IMR-90 (cell line): ENCODE results near the gene NYAP1. TPM values are rescaled to one million over a fixed set of nuclear protein-coding genes. Genes with fewer than 3 reads are reported as not detected.

Experiments used
- ATAC-seq: fragments of 200-7000 bp; cut with Tn5 transposase; 2 replicates; pipeline ENCODE4 v1.9.1; 2020; ENCODE audit warnings: low read depth, mild to moderate bottlenecking, moderate library complexity
- BruUV-seq: library from RNA; stranded (reverse); fragments of 400-500 nt; replicated peaks from 2 replicates; lab custom pipeline; 2021; lab: Mats Ljungman, UMichigan
- CTCF ChIA-PET: fragments of 300-600 bp; formaldehyde crosslinking; extraction: SDS; loops from one replicate; lab custom pipeline; 2021; ENCODE audit warnings: antibody characterized with exemption; lab: Yijun Ruan, JAX
- POLR2A ChIA-PET: fragments of 300-600 bp; sonication (Branson Sonifier 250); formaldehyde crosslinking; loops from one replicate; lab custom pipeline; 2022; ENCODE audit warnings: antibody characterized with exemption; ENCODE audit not compliant: unreplicated experiment; lab: Charles Lee
- DNase-seq: peaks from one replicate; pipeline ENCODE4 v3.0.0; 2013
- H2AFZ ChIP-seq: replicated peaks from 2 replicates; pipeline ENCODE3; 2013; ENCODE audit warnings: low read length, mild to moderate bottlenecking; ENCODE audit not compliant: poor library complexity
- H2AK5ac ChIP-seq: 2 replicates; pipeline ENCODE4 v1.6.1; 2013; ENCODE audit warnings: low read depth, low read length, inconsistent platforms
- H2AK9ac ChIP-seq: replicated peaks from 2 replicates; pipeline ENCODE3; 2013; ENCODE audit warnings: mild to moderate bottlenecking, low read depth, low read length, moderate library complexity; ENCODE audit not compliant: poor library complexity
- H2BK120ac ChIP-seq: 2 replicates; pipeline ENCODE4 v1.6.1; 2013; ENCODE audit warnings: low read depth, low read length, inconsistent platforms
- H2BK15ac ChIP-seq: 3 replicates; pipeline ENCODE4 v1.6.1; 2013; ENCODE audit warnings: low read depth, low read length, inconsistent platforms
- H2BK20ac ChIP-seq: 2 replicates; pipeline ENCODE4 v1.6.1; 2013; ENCODE audit warnings: low read depth, mild to moderate bottlenecking, inconsistent platforms, low read length, moderate library complexity
- H2BK5ac ChIP-seq: 2 replicates; pipeline ENCODE4 v1.6.1; 2013; ENCODE audit warnings: mild to moderate bottlenecking, low read depth, low read length, inconsistent platforms; ENCODE audit not compliant: poor library complexity, severe bottlenecking
- H3K14ac ChIP-seq: replicated peaks from 2 replicates; pipeline ENCODE4 v1.6.1; 2013; ENCODE audit warnings: low read depth, low read length, inconsistent platforms
- H3K18ac ChIP-seq: 2 replicates; pipeline ENCODE4 v1.6.1; 2013; ENCODE audit warnings: low read depth, low read length, control low read depth
- H3K23ac ChIP-seq: 2 replicates; pipeline ENCODE4 v1.6.1; 2013; ENCODE audit warnings: low read depth, low read length, inconsistent platforms
- H3K27ac ChIP-seq: 2 replicates; pipeline ENCODE4 v1.5.1; 2013; ENCODE audit warnings: mild to moderate bottlenecking, control low read depth, low read length; ENCODE audit not compliant: insufficient read depth
- H3K27me3 ChIP-seq: 2 replicates; pipeline ENCODE4 v1.6.1; 2013; ENCODE audit warnings: low read length; ENCODE audit not compliant: control insufficient read depth, insufficient read depth
- H3K36me3 ChIP-seq: 2 replicates; pipeline ENCODE4 v1.6.1; 2013; ENCODE audit warnings: low read length, mixed read lengths; ENCODE audit not compliant: control insufficient read depth, insufficient read depth
- H3K4ac ChIP-seq: 2 replicates; pipeline ENCODE4 v1.6.1; 2013; ENCODE audit warnings: low read depth, low read length, inconsistent platforms
- H3K4me1 ChIP-seq: 2 replicates; pipeline ENCODE4 v1.6.1; 2013; ENCODE audit warnings: low read length, mixed read lengths; ENCODE audit not compliant: control insufficient read depth, insufficient read depth
- H3K4me2 ChIP-seq: 2 replicates; pipeline ENCODE4 v1.6.1; 2013; ENCODE audit warnings: low read depth, mild to moderate bottlenecking, control low read depth, low read length, moderate library complexity
- H3K4me3 ChIP-seq: 2 replicates; pipeline ENCODE4 v1.5.1; 2013; ENCODE audit warnings: low read depth, mild to moderate bottlenecking, control low read depth, low read length, moderate library complexity; ENCODE audit not compliant: insufficient read depth
- H3K56ac ChIP-seq: 2 replicates; pipeline ENCODE4 v1.6.1; 2013; ENCODE audit warnings: low read length, inconsistent platforms; ENCODE audit not compliant: insufficient read depth; ENCODE audit errors: extremely low read depth
- H3K79me1 ChIP-seq, 2 experiments: 2 replicates each; pipeline ENCODE4 v1.6.1; 2013; ENCODE audit warnings: low read length in 2 of 2, inconsistent platforms in 1 of 2, low read depth in 1 of 2
- H3K9ac ChIP-seq: 2 replicates; pipeline ENCODE4 v1.6.1; 2013; ENCODE audit warnings: low read depth, low read length, control low read depth
- H3K9me1 ChIP-seq: 2 replicates; pipeline ENCODE4 v1.6.1; 2013; ENCODE audit warnings: low read length, inconsistent platforms; ENCODE audit not compliant: insufficient read depth
- H3K9me3 ChIP-seq: 2 replicates; pipeline ENCODE4 v1.6.1; 2013; ENCODE audit warnings: low read length; ENCODE audit not compliant: control insufficient read depth, insufficient read depth
- H4K20me1 ChIP-seq: 2 replicates; pipeline ENCODE4 v1.6.1; 2013; ENCODE audit warnings: low read length, inconsistent platforms; ENCODE audit not compliant: insufficient read depth
- H4K5ac ChIP-seq: 2 replicates; pipeline ENCODE4 v1.6.1; 2013; ENCODE audit warnings: mild to moderate bottlenecking, low read depth, low read length, control low read depth
- H4K8ac ChIP-seq, 2 experiments: 2 replicates each; pipeline ENCODE4 v1.6.1; 2013; ENCODE audit warnings: low read depth in 2 of 2, low read length in 2 of 2, control low read depth in 1 of 2, inconsistent platforms in 1 of 2
- H4K91ac ChIP-seq: 2 replicates; pipeline ENCODE4 v1.6.1; 2013; ENCODE audit warnings: low read depth, low read length, inconsistent platforms; ENCODE audit not compliant: insufficient read depth
- MAFK ChIP-seq: IDR thresholded peaks from 2 replicates; pipeline ENCODE4 v1.6.1; 2012; ENCODE audit warnings: low read depth, low read length, improper control_type of control experiment
- RFX5 ChIP-seq: IDR thresholded peaks from 2 replicates; pipeline ENCODE4 v1.8.0; 2012; ENCODE audit warnings: low read depth, mild to moderate bottlenecking, low read length, moderate library complexity
- WGBS, 2 experiments: methylation state at CpG; one replicate each; pipeline versions ENCODE4 v1.1.5 to v1.1.7; 2013; ENCODE audit warnings: missing lambda C conversion rate in 2 of 2; ENCODE audit not compliant: insufficient read length in 1 of 2; ENCODE audit errors: extremely low coverage in 2 of 2; 5-methylcytosine and 5-hydroxymethylcytosine counted together
- dilution Hi-C: fragments of 300-500 bp; cut with HindIII; formaldehyde crosslinking; loops from one replicate; pipeline ENCODE4 v1.14.3; 2018; ENCODE audit warnings: low sequenced_read_pairs; ENCODE audit not compliant: unreplicated experiment
- in situ Hi-C: fragments of 300-500 bp; cut with MboI; formaldehyde crosslinking; loops from 3 replicates; pipeline ENCODE4 v1.14.3; 2019; ENCODE audit warnings: low sequenced_read_pairs, inconsistent platforms, mixed read lengths
- intact Hi-C: fragments of 100-400 bp; cut with micrococcal nuclease; formaldehyde crosslinking; loops from 2 replicates; pipeline ENCODE4 v1.10.0; 2022
- polyA plus RNA-seq, 3 experiments: library from polyadenylated mRNA; depleted of rRNA; stranded (reverse); fragments of >200 nt; gene quantifications; 2 replicates each; pipeline ENCODE4 v1.2.3, GENCODE V29; 2012; ENCODE audit warnings: low replicate concordance in 1 of 3
- total RNA-seq: library from RNA; depleted of rRNA; stranded (reverse); fragments of >200 nt; gene quantifications from 2 replicates; pipeline ENCODE4 v1.2.3, GENCODE V29; 2012

NYAP1 gene
- total and polyA plus RNA-seq, 2 of the 4 experiments (the other 2 are of a cell fraction) = 0.18 to 1.3 TPM

DNA sequence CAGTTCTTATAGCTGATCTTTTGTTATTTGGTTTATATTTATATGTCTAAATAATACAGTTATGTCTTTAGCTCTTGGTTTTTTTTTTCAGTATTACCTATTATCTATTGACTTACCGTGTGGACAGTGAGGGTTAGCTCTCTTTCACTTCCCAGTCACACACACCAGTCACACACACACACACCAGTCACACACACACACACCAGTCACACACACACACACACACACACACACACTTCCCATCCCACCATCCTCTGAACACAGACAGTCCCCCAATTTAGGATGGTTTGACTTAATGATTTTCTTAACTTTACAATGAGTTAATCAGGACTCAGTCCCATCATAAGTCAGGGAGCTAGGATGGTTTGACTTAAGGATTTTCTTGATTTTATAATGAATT lies 36.4 kb downstream of the NYAP1 start:
- Histone ChIP-seq H3K9me1 (peaks cover 4% of the 10 kb centered on the region; the same call in 1 of the 2 replicates), H2AK5ac (no peak overlapping the region), H4K5ac (no peak overlapping the region), H4K8ac (no peak overlapping the region), H3K4me2 (no peak overlapping the region), H4K20me1 (no peaks in the 10 kb centered on the region), H2BK20ac (no peak overlapping the region), H2AK9ac (no peak overlapping the region), H3K9me3 (no peaks in the 10 kb centered on the region), H3K79me1 (no peaks in the 10 kb centered on the region), H2BK5ac (no peak overlapping the region), H3K23ac (no peak overlapping the region), H2BK120ac (no peak overlapping the region), H3K9ac (no peak overlapping the region), H3K27me3 (peaks cover 4% of the 10 kb centered on the region), H3K14ac (no peak overlapping the region), H3K27ac (no peak overlapping the region), H2AFZ (no peak overlapping the region), H3K18ac (no peak overlapping the region), H3K36me3 (no peaks in the 10 kb centered on the region), H3K4me3 (no peak overlapping the region), H4K91ac (no peak overlapping the region), H2BK15ac (no peak overlapping the region), H3K4ac (no peak overlapping the region), H3K56ac (no peak overlapping the region), H3K4me1 (peaks cover 5% of the 10 kb centered on the region)
- ChIA-PET POLR2A (no interaction called here), CTCF (interaction anchor here (0.6 kb wide), 1 partner anchor 37 kb away, joined by 4 read pairs; no protein-coding TSS in a partner anchor)
- no peak for DNase-seq
- in situ Hi-C loops (no loop called here), dilution Hi-C loops (no loop called here), intact Hi-C loops (no loop called here)
- BruUV-seq = no TSS peak
- WGBS, 2 experiments = no CpG with 5 or more reads among the region's 1 CpG
- TF ChIP-seq RFX5 = no peak
- TF ChIP-seq MAFK = no peak
- ATAC-seq = no peak
